Right lobe of liver (tissue), 6 donors: ENCODE results near the gene ACER3. TPM values are rescaled to one million over a fixed set of nuclear protein-coding genes. Genes with fewer than 3 reads are reported as not detected.

ENCODE experiments used
- ATAC-seq, 4 donors: fragments of 200-7000 bp; cut with Tn5 transposase; one replicate each; pipeline ENCODE4 v1.9.1; 2020; ENCODE audit warnings: mild to moderate bottlenecking in 4 of 4, moderate library complexity in 4 of 4
- DNase-seq, 3 donors: peaks; one replicate each; pipeline ENCODE4 v3.0.0-alpha.2; 2020
- H3K27ac ChIP-seq, 3 donors: fragments of 200-600 bp; one replicate each; pipeline ENCODE4 v1.8.0; 2022
- H3K27me3 ChIP-seq, 2 donors: fragments of 200-600 bp; one replicate each; pipeline ENCODE4 v1.8.0; 2022
- H3K36me3 ChIP-seq, 4 donors: fragments of 200-600 bp; sonication (generic) in 1 of 4; one replicate each; pipeline versions ENCODE4 v1.5.1 to v1.8.0; 2017 to 2022; ENCODE audit warnings: control low read depth in 1 of 4
- H3K4me1 ChIP-seq, 4 donors: fragments of 200-600 bp; sonication (generic) in 1 of 4; one replicate each; pipeline versions ENCODE4 v1.5.1 to v1.8.0; 2017 to 2022; ENCODE audit warnings: control low read depth in 1 of 4
- H3K4me3 ChIP-seq, 3 donors: fragments of 200-600 bp; one replicate each; pipeline ENCODE4 v1.8.0; 2022
- H3K9me3 ChIP-seq, 4 donors: fragments of 200-600 bp; sonication (generic) in 1 of 4; one replicate each; pipeline versions ENCODE4 v1.5.1 to v1.8.0; 2017 to 2022; ENCODE audit warnings: control low read depth in 1 of 4
- CTCF ChIP-seq, 4 donors: fragments of 200-600 bp in 3 of 4; fragments of 450-650 bp in 1 of 4; IDR thresholded peaks; one replicate each; pipeline versions ENCODE4 v1.5.1 to v1.8.0; 2016 to 2022; ENCODE audit warnings: antibody characterized with exemption in 4 of 4, mild to moderate bottlenecking in 2 of 4
- POLR2A ChIP-seq: fragments of 450-650 bp; IDR thresholded peaks from one replicate; pipeline ENCODE4 v1.6.1; 2017; ENCODE audit warnings: antibody characterized with exemption, mild to moderate bottlenecking
- WGBS: methylation state at CpG from one replicate; pipeline ENCODE4 v1.1.6; 2018; ENCODE audit warnings: low coverage, low lambda C conversion rate; ENCODE audit not compliant: insufficient coverage; ENCODE audit errors: missing lambda C conversion rate; 5-methylcytosine and 5-hydroxymethylcytosine counted together
- intact Hi-C, 2 donors: fragments of 100-400 bp; cut with DNase I; formaldehyde crosslinking; loops; one replicate each; pipeline versions ENCODE4 v1.11.2 to v1.14.1; 2022
- total RNA-seq, 6 experiments: library from RNA; depleted of rRNA in 2 of 6; stranded (reverse); fragments of >200 nt in 2 of 6; fragmentation: NEBNext Ultra II Directional in 3 of 6; extraction: Animal tissue kit (Norgen Biotek cat#: 25700) in 3 of 6; gene quantifications; one replicate each; pipeline versions ENCODE4 v1.1.0 to v1.2.4, GENCODE V29; 2016 to 2023
- donor health status: DM: no; HTN: yes; CAD: no.
- donor health status: DM: no; HTN: no; CAD: no.
- donor health status: DM: no; HTN: no; CAD: no.
- donor health status: DM: no; HTN: yes; CAD: no.
- donor health status: DM: no; HTN: yes; CAD: no.

Gene ACER3
- total RNA-seq, 6 experiments from 2014 or later: 5.1 to 11.6 (median 7.3) TPM

GRCh38 chr11:76980196-76980595 is 119.5 kb downstream of the ACER3 start:
- DNase-seq (no peak), ATAC-seq (no peak)
- Histone ChIP-seq H3K36me3 (no peaks in the 10 kb centered on the region), H3K9me3 (no peaks in the 10 kb centered on the region), H3K4me3 (no peak overlapping the region), H3K27me3 (no peaks in the 10 kb centered on the region), H3K4me1 (no peaks in the 10 kb centered on the region), H3K27ac (no peak overlapping the region)
- intact Hi-C loops: no loop called here
- TF ChIP-seq CTCF (IDR thresholded peaks at IDR 0.05) (no peak), POLR2A (no peak)

DNA sequence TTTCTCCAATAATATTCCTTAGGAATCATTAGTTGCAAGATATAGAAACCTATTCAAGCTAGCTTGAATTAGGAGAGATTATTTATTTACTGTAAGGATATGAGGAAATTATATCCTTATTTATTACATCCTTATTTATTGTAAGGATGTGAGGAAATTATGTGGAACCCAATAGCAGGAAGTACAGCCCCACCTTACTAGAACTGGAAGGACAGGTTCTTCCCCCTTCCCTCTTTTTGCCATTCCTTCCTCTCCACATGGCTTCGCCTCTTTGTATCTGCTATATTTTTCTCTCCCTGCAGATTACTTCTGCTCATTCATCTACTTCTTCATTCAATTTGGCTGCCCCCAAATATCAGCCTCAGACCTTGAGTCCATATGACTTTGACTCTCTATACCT is 124.0 kb downstream of the ACER3 start:
- intact Hi-C loops: no loop called here
- Histone ChIP-seq H3K4me1 (no peaks in the 10 kb centered on the region), H3K4me3 (no peak overlapping the region), H3K36me3 (no peaks in the 10 kb centered on the region), H3K9me3 (no peaks in the 10 kb centered on the region), H3K27ac (no peak overlapping the region), H3K27me3 (no peaks in the 10 kb centered on the region)
- 63% methylated on average over 1 of the region's 1 CpG for WGBS
- ATAC-seq (no peak), DNase-seq (no peak)
- no peak for TF ChIP-seq CTCF (IDR thresholded peaks at IDR 0.05)
- no peak for TF ChIP-seq POLR2A

- H3K4me1 ChIP-seq: no peaks in the 10 kb centered on the region
- no peaks in the 10 kb centered on the region for H3K27me3 ChIP-seq
- TF ChIP-seq POLR2A (no peak), CTCF (IDR thresholded peaks at IDR 0.05) (no peak)
- no peak overlapping the region for H3K27ac ChIP-seq
- H3K9me3 ChIP-seq: no peaks in the 10 kb centered on the region
- no peak overlapping the region for H3K4me3 ChIP-seq
- DNase-seq: no peak
- intact Hi-C loops: no loop called here
- WGBS: 63% methylated on average over 1 of the region's 1 CpG
- no peak for ATAC-seq
- H3K36me3 ChIP-seq: no peaks in the 10 kb centered on the region
Measured at GRCh38 chr11:76987203-76987602, 126.5 kb downstream of the ACER3 start.

GRCh38 chr11:76990628-76991027 is 129.9 kb downstream of the ACER3 start:
- Histone ChIP-seq H3K27ac (no peak overlapping the region), H3K9me3 (no peaks in the 10 kb centered on the region), H3K36me3 (no peaks in the 10 kb centered on the region), H3K4me1 (no peaks in the 10 kb centered on the region), H3K4me3 (no peak overlapping the region), H3K27me3 (no peaks in the 10 kb centered on the region)
- ATAC-seq: no peak
- no peak for DNase-seq
- intact Hi-C loops: no loop called here
- 85% methylated on average over 1 of the region's 1 CpG for WGBS
- TF ChIP-seq POLR2A: no peak
- no peak for TF ChIP-seq CTCF (IDR thresholded peaks at IDR 0.05)

DNA sequence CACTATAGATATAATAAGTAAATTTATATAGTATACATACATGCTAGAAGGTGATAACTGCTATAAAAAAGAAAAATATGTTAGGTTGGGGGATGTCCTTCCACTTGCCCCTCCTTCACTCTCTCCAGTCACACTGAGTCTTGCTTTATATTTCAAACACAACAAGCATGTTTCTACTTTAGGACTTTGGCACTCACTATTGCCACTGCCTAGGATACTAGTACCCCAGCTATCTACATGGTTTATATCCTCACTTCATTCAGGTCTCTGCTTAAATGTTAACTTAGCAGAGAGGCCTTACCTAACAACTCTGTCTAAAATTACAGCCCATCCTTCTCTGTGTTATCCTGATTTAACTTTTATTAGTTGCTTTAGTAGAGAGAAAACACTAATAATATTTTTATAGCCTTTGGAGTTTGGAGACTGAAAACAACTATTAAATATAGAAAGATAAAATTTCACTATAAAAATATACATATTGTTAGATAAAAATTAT is 134.4 kb downstream of the ACER3 start:
- DNase-seq: no peak
- H3K9me3 ChIP-seq: no peaks in the 10 kb centered on the region
- TF ChIP-seq CTCF (IDR thresholded peaks at IDR 0.05) (no peak), POLR2A (no peak)
- no peaks in the 10 kb centered on the region for H3K27me3 ChIP-seq
- H3K4me1 ChIP-seq: no peaks in the 10 kb centered on the region
- H3K27ac ChIP-seq: no peak overlapping the region
- no peak overlapping the region for H3K4me3 ChIP-seq
- H3K36me3 ChIP-seq: no peaks in the 10 kb centered on the region
- no peak for ATAC-seq
- intact Hi-C loops: no loop called here
